Stimulated activated CD8-positive, alpha-beta memory T cell treated with anti-CD3 and anti-CD28 coated beads, Interleukin-7, amount 100 ng/mL, for 4 hours (primary cell): ENCODE data around the gene CCDC159.
"Not testable (repeated sequence)": the region's sequence is repeated elsewhere in the genome, so short reads cannot be mapped to it uniquely, and the experiment has no call there.

Experiments used
- DNase-seq, 2 donors: peaks; one replicate each; pipeline ENCODE4 v3.0.0-alpha.2; 2020; ENCODE audit warnings: low read depth in 2 of 2

Gene CCDC159

GRCh38 chr19:11365557-11366117 is 19.3 kb downstream of the CCDC159 start:
- no peak for DNase-seq

- no peak for DNase-seq
Measured at GRCh38 chr19:11367528-11367927, 21.2 kb downstream of the CCDC159 start.

DNA sequence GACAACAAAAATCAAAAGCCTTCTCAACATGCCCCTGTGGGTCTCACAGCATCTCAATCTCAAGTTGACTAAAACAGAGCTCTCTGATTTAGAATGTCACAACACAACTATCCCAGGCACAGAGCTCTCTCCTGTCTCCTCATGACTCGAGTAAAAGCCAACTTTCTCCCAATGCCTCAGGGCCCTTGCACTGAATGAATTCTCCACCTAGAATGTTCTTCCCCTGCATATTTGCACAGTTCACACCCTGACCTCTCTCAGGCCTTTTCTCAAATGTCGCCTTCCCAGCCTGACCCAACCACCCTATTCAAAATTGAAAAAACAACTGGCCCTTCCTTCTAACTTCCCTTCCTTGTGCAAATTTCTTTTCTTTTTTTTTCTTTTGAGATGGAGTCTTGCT is 24.4 kb downstream of the CCDC159 start:
- DNase-seq = no peak

GRCh38 chr19:11373166-11373884 is 27.0 kb downstream of the CCDC159 start:
- no peak for DNase-seq

GRCh38 chr19:11373885-11374432 is 27.6 kb downstream of the CCDC159 start:
- no peak for DNase-seq

- DNase-seq = peak; percentile 95 to 97
Measured at GRCh38 chr19:11374433-11375142, 28.3 kb downstream of the CCDC159 start, which contains the start of gene SWSAP1. SWSAP1 (plus strand) TSS chr19:11374666; CDS start chr19:11374681, 15 bp downstream.

DNA sequence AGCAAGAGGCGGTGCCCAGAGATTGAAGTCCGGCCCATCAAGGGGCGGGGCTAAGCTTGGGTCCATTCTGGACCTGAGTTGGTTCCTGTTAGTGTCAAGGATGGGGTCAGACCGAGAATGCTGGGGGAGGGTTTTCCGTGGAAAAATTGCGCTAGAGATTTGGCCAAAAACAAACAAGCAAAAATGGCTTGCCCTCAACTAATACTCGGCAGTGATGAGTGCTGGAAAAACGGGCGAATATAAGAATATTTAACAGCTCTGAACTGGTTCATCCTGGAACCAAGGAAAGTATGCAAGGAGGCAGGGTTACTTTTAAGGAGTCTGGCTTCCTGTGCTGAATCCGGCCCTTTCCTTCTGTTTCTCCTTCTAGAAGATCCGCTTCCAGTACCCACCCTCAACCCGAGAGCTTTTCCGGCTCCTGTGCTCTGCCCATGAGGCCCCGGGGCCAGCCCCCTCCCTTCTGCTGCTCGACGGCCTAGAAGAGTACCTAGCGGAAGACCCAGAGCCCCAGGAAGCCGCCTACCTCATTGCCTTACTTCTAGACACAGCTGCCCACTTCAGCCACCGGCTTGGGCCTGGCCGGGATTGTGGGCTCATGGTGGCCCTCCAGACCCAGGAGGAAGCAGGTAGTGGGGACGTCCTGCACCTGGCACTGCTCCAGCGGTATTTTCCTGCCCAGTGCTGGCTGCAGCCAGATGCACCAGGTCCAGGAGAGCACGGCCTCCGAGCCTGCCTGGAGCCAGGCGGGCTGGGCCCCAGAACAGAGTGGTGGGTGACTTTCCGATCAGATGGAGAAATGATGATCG is 29.0 kb downstream of the CCDC159 start:
- peak; percentile 25 to 49 for DNase-seq

DNA sequence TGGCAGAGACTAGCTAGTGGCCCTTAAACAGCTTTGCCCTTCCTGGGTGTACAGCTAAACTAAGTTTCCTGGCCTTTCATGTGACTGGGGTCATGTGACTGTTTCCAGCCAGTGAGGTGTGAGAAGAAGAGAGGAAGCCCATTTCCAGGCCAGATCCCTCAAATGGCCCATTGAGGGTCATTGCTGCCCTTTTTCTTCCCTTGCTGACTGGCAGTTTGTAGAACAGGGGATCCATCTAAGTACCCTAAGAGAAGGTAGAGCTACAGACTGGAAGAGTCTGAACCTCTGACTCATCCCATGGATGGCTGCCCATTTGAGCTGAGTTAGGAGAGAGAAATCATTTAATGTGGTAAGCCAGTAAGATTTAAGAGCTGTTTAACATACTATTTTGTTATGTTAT is 30.9 kb downstream of the CCDC159 start:
- DNase-seq = no peak

DNA sequence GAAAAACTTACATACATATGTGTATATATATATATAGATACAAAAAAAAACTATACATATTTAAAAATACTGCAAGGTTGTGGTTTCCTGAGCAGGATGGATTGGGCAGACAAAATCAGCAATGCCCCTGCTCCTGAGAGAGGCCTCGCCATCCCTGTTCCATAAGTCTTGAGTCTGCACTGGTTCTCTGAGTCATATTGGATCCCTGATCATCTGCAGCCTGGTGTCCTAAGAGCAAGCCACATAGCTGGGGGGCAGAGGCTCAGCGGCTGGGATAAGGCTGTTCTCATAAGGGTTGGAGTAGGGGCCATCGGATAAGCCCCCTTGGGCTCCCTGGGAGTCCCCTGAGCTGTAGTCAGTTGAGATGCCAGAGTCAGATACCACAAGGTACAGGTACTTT is 31.4 kb downstream of the CCDC159 start:
- no peak for DNase-seq

GRCh38 chr19:11378319-11379189 is 32.2 kb downstream of the CCDC159 start:
- no peak for DNase-seq

- not testable (repeated sequence) for DNase-seq
Measured at GRCh38 chr19:11379269-11379845, 33.0 kb downstream of the CCDC159 start.

DNA sequence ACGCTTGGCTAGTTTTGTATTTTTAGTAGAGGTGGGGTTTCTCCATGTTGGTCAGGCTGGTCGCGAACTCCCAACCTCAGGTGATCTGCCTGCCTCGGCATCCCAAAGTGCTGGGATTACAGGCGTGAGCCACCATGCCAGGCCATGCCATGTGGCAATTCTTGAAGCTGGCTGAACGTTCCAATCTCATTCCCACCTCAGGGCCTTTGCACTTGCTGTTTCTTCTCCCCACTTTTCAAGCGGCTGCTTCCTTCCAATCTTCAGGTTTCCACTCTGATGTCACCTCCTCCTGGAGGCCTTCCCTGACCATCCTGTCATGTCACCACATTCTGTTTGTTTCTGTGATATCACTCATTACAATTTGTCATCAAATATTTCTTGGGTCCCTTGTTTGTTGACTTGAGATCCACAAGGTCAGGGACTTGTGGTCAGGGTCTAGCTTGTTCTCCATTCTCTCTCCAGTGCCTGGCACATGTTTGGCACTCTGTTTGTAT is 33.6 kb downstream of the CCDC159 start:
- DNase-seq = no peak

GRCh38 chr19:11380653-11381537 is 34.6 kb downstream of the CCDC159 start:
- DNase-seq = peak; percentile 92 to 95

GRCh38 chr19:11382898-11383705 is 36.8 kb downstream of the CCDC159 start:
- peak in 1 of 2 donors; percentile 24 for DNase-seq

DNA sequence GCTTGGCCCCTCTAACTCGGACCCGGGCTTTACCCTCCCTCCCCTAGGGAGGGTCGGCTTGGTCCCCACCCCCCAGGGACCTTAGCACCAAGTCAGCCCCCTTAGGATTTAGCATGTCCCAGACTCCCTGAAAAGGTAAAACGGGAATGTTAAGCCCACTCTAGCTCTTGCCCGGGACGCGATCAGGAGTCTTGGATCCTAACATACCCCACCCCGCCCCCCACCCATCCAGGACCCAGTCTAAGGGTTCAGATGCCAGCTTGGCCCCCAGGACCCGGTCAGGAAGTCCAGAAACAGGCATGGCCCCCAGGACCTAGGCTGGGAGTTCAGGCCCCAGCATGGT is 37.4 kb downstream of the CCDC159 start:
- DNase-seq = no peak

- DNase-seq = no peak
Measured at GRCh38 chr19:11384778-11385129, 38.4 kb downstream of the CCDC159 start.

- no peak for DNase-seq
Measured at GRCh38 chr19:11387162-11388034, 41.1 kb downstream of the CCDC159 start.

- no peak for DNase-seq
Measured at GRCh38 chr19:11390359-11390758, 44.0 kb downstream of the CCDC159 start.
